Stimulated activated CD4-positive, alpha-beta T cell treated with anti-CD3 and anti-CD28 coated beads, Interleukin-4, amount 100 ng/mL, for 4 hours (primary cell): ENCODE results near the gene PLCZ1.
"Not testable (repeated sequence)": the region's sequence is repeated elsewhere in the genome, so short reads cannot be mapped to it uniquely, and the experiment has no call there.

Experiments
- DNase-seq, 2 experiments: peaks; one replicate each; pipeline ENCODE4 v3.0.0-alpha.2; 2020

PLCZ1 gene

GRCh38 chr12:18737819-18738218, at the start of gene PLCZ1, which contains the start of gene CAPZA3:
Gene PLCZ1, minus strand, starts transcription at chr12:18738012. Its CDS starts 641 bp downstream, at chr12:18737371.
Gene CAPZA3, plus strand, starts transcription at chr12:18738119. Its CDS starts 150 bp downstream, at chr12:18738269.
- DNase-seq = no peak

- not testable (repeated sequence) for DNase-seq
These were observed 47.7 kb upstream of the PLCZ1 start for GRCh38 chr12:18785465-18785864.

- DNase-seq = no peak
These were observed 45.0 kb upstream of the PLCZ1 start for GRCh38 chr12:18782827-18783226.

GRCh38 chr12:18766479-18766878, 28.7 kb upstream of the PLCZ1 start:
- DNase-seq = not testable (repeated sequence)

- DNase-seq = no peak
These were observed 17.5 kb upstream of the PLCZ1 start for GRCh38 chr12:18755341-18755740.

GRCh38 chr12:18754124-18754707, 16.4 kb upstream of the PLCZ1 start:
- DNase-seq = no peak

- DNase-seq = no peak
These were observed 15.8 kb upstream of the PLCZ1 start for GRCh38 chr12:18753481-18754123.

GRCh38 chr12:18752947-18753346, 15.1 kb upstream of the PLCZ1 start:
- no peak for DNase-seq

- DNase-seq = no peak
These were observed 14.6 kb upstream of the PLCZ1 start for GRCh38 chr12:18752280-18752920.

GRCh38 chr12:18751866-18752265, 14.1 kb upstream of the PLCZ1 start:
- no peak for DNase-seq

- no peak for DNase-seq
These were observed 12.3 kb upstream of the PLCZ1 start for GRCh38 chr12:18750085-18750484.

GRCh38 chr12:18749386-18749957, 11.7 kb upstream of the PLCZ1 start:
- DNase-seq = no peak

GRCh38 chr12:18747895-18748294, 10.1 kb upstream of the PLCZ1 start:
- no peak for DNase-seq

- no peak for DNase-seq
These were observed 6.7 kb downstream of the PLCZ1 start for GRCh38 chr12:18731156-18731555.

- no peak for DNase-seq
These were observed 14.1 kb downstream of the PLCZ1 start for GRCh38 chr12:18723752-18724151.

GRCh38 chr12:18721452-18721851, 16.4 kb downstream of the PLCZ1 start:
- no peak for DNase-seq

- no peak for DNase-seq
These were observed 17.1 kb downstream of the PLCZ1 start for GRCh38 chr12:18720690-18721089.

- DNase-seq = no peak
These were observed 17.8 kb downstream of the PLCZ1 start for GRCh38 chr12:18719922-18720510.

- no peak for DNase-seq
These were observed 19.4 kb downstream of the PLCZ1 start for GRCh38 chr12:18718462-18718861.

GRCh38 chr12:18716236-18716635, 21.6 kb downstream of the PLCZ1 start:
- DNase-seq = no peak

- DNase-seq = no peak
These were observed 31.0 kb downstream of the PLCZ1 start for GRCh38 chr12:18706798-18707197.

GRCh38 chr12:18703911-18704310, 33.9 kb downstream of the PLCZ1 start:
- DNase-seq = no peak

GRCh38 chr12:18703321-18703720, 34.5 kb downstream of the PLCZ1 start:
- no peak for DNase-seq

- DNase-seq = no peak
These were observed 37.5 kb downstream of the PLCZ1 start for GRCh38 chr12:18700271-18700670.
